ENCODE measurements around the gene UBE2G1. TPM values are rescaled to one million over a fixed set of nuclear protein-coding genes. Genes with fewer than 3 reads are reported as not detected.

UBE2G1 gene
- total and polyA plus RNA-seq, 2 of the 13 experiments (the other 11 are each of a cell fraction or from before 2014, with no cell fraction given), result 27.9 to 42.6 TPM

DNA sequence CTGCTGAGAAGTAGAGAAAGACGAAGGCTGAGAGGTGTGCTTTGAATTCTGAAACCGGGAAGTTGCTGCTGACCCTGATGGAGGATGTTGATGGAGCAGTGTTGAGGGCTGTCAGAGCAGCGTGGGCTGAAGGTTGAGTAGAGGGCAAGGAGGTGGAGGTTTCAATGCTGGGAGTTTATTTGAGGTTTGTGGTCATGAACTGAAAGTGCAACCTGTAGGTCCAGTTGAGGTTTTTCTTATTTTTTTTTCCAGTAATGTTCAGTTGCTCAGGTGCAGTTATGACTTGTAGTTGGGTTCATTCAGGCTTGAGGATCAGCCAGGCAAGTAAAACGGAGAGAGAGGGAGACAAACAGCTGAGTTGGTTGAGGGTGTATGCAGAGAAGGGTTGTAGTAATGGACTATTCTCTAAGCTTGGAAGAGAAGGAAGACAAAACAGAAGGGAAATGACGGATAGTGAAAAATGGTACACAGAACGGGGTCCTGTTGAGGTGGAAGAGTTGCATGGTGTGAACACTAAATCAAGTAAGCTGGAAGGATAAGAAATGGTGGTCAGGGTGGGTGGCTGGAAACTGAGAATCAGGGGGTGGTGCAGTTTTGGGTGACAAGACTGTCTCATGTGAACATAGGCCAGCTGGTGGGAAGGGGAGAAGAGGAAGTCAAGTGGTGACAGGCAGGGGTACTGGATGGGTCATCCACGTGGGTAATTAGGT lies 8.7 kb upstream of the UBE2G1 start:
- Histone ChIP-seq H3K36me3 (replicated peaks in 1 of 2; ENCODE audit: control insufficient read depth in 1 of 2, insufficient read depth in 2 of 2, low read length in 2 of 2) (no peaks in the 10 kb centered on the region), H3K27ac (ENCODE audit: extremely low read length, insufficient read depth, low read length) (no peak overlapping the region), H3K79me2 (ENCODE audit: insufficient read depth, low read length) (no peaks in the 10 kb centered on the region), H3K27me3 (ENCODE audit: control insufficient read depth in 1 of 2, insufficient read depth in 2 of 2, low read length in 2 of 2) (no peaks in the 10 kb centered on the region), H3K9ac (ENCODE audit: insufficient read depth, low read depth, low read length) (no peak overlapping the region), H3K9me3 (ENCODE audit: low read length) (no peaks in the 10 kb centered on the region), H3K4me3 (replicated peaks in 1 of 3; ENCODE audit: insufficient read depth in 1 of 3, low read depth in 2 of 3, low read length in 3 of 3) (no peak overlapping the region), H2AFZ (ENCODE audit: low read length) (no peak overlapping the region), H3K4me1 (ENCODE audit: insufficient read depth, low read length) (peaks cover 17% of the 10 kb centered on the region), H3K4me2 (ENCODE audit: low read depth, low read length) (peak overlapping the region; percentile 18; the same call in 1 of the 2 replicates), H4K20me1 (ENCODE audit: insufficient read depth, low read length) (no peaks in the 10 kb centered on the region)
- ATAC-seq, result no peak
- ChIA-PET POLR2A (no interaction called here), CTCF (ENCODE audit: low intra/inter-chr PET ratio, low total read pairs) (no interaction called here)
- WGBS (ENCODE audit: low lambda C conversion rate), result 18% methylated on average over 7 of the region's 7 CpGs
- DNase-seq (ENCODE audit: low spot score), result no peak
- no TSS peak for BruUV-seq (replicated peaks)
- intact Hi-C loops (cut with micrococcal nuclease; ENCODE audit: unreplicated experiment) (no loop called here), in situ Hi-C loops (cut with HindIII; ENCODE audit: extremely low pct_ligation_motif_present, low pct_unique_long_range_greater_than_20kb) (no loop called here)
- FAIRE-seq, result no peak
- TF ChIP-seq ZSCAN31 (CRISPR knock-in tag; IDR thresholded peaks at IDR 0.05; ENCODE audit: low read depth) (no peak), ZBTB7B (CRISPR knock-in tag; IDR thresholded peaks at IDR 0.05) (no peak), ZNF75D (CRISPR knock-in tag; IDR thresholded peaks at IDR 0.05; ENCODE audit: borderline replicate concordance) (no peak), ZFP36L1 (CRISPR knock-in tag; IDR thresholded peaks at IDR 0.05) (no peak), ZNF20 (CRISPR knock-in tag; IDR thresholded peaks at IDR 0.05) (no peak), NONO (IDR thresholded peaks at IDR 0.05) (no peak), NONO (CRISPR knock-in tag; conservative IDR thresholded peaks at IDR 0.05) (no peak), CBX5 (CRISPR knock-in tag; IDR thresholded peaks at IDR 0.05; ENCODE audit: borderline replicate concordance) (no peak), ZNF142 (CRISPR knock-in tag; IDR thresholded peaks at IDR 0.05) (no peak), SSRP1 (CRISPR knock-in tag; IDR thresholded peaks at IDR 0.05) (no peak), NPAS2 (CRISPR knock-in tag; IDR thresholded peaks at IDR 0.05; ENCODE audit: borderline replicate concordance) (no peak), ISX (CRISPR knock-in tag; conservative IDR thresholded peaks at IDR 0.05) (no peak)
- TF ChIP-seq, protein P1, sequence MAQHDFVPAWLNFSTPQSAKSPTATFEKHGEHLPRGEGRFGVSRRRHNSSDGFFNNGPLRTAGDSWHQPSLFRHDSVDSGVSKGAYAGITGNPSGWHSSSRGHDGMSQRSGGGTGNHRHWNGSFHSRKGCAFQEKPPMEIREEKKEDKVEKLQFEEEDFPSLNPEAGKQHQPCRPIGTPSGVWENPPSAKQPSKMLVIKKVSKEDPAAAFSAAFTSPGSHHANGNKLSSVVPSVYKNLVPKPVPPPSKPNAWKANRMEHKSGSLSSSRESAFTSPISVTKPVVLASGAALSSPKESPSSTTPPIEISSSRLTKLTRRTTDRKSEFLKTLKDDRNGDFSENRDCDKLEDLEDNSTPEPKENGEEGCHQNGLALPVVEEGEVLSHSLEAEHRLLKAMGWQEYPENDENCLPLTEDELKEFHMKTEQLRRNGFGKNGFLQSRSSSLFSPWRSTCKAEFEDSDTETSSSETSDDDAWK (CRISPR knock-in tag; IDR thresholded peaks at IDR 0.05), result no peak
- TF ChIP-seq, protein P2, sequence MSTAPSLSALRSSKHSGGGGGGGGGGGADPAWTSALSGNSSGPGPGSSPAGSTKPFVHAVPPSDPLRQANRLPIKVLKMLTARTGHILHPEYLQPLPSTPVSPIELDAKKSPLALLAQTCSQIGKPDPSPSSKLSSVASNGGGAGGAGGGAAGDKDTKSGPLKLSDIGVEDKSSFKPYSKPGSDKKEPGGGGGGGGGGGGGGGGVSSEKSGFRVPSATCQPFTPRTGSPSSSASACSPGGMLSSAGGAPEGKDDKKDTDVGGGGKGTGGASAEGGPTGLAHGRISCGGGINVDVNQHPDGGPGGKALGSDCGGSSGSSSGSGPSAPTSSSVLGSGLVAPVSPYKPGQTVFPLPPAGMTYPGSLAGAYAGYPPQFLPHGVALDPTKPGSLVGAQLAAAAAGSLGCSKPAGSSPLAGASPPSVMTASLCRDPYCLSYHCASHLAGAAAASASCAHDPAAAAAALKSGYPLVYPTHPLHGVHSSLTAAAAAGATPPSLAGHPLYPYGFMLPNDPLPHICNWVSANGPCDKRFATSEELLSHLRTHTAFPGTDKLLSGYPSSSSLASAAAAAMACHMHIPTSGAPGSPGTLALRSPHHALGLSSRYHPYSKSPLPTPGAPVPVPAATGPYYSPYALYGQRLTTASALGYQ (CRISPR knock-in tag; IDR thresholded peaks at IDR 0.05), result no peak

All from HepG2 (cell line).